Heart right ventricle (tissue), 16 donors: ENCODE results near the gene LRRC42. TPM values are rescaled to one million over a fixed set of nuclear protein-coding genes. Genes with fewer than 3 reads are reported as not detected.

Source experiments
- ATAC-seq, 8 donors: fragments of 200-7000 bp; cut with Tn5 transposase; one replicate each; pipeline ENCODE4 v1.9.1; 2020; ENCODE audit warnings: mild to moderate bottlenecking in 8 of 8, moderate library complexity in 8 of 8, moderate number of reproducible peaks in 1 of 8
- DNase-seq, 2 donors: peaks; one replicate each; pipeline ENCODE4 v3.0.0-alpha.2; 2020
- H3K27ac ChIP-seq, 10 donors: fragments of 200-600 bp; sonication (generic) in 2 of 10; one replicate each; pipeline versions ENCODE4 v1.5.0 to v1.8.0; 2020 to 2022; ENCODE audit warnings: mild to moderate bottlenecking in 3 of 10
- H3K27me3 ChIP-seq, 7 donors: fragments of 200-600 bp; one replicate each; pipeline ENCODE4 v1.8.0; 2021 to 2022; ENCODE audit warnings: mild to moderate bottlenecking in 2 of 7
- H3K36me3 ChIP-seq, 9 donors: fragments of 200-600 bp; sonication (generic) in 1 of 9; one replicate each; pipeline versions ENCODE4 v1.5.0 to v1.8.0; 2020 to 2022; ENCODE audit warnings: mild to moderate bottlenecking in 2 of 9
- H3K4me1 ChIP-seq, 9 donors: fragments of 200-600 bp; sonication (generic) in 1 of 9; one replicate each; pipeline versions ENCODE4 v1.5.0 to v1.8.0; 2020 to 2022; ENCODE audit warnings: mild to moderate bottlenecking in 4 of 9
- H3K4me3 ChIP-seq, 10 donors: fragments of 200-600 bp; sonication (generic) in 2 of 10; one replicate each; pipeline versions ENCODE4 v1.5.0 to v1.8.0; 2020 to 2022; ENCODE audit warnings: mild to moderate bottlenecking in 7 of 10, moderate library complexity in 2 of 10
- H3K9me3 ChIP-seq, 11 donors: fragments of 200-600 bp in 10 of 11; sonication (generic) in 2 of 11; one replicate each; pipeline versions ENCODE4 v1.5.0 to v1.8.0; 2013 to 2022; ENCODE audit warnings: mild to moderate bottlenecking in 2 of 11, control low read depth in 1 of 11, moderate library complexity in 1 of 11
- CTCF ChIP-seq, 9 donors: fragments of 200-600 bp; sonication (generic) in 2 of 9; IDR thresholded peaks; one replicate each; pipeline versions ENCODE4 v1.5.0 to v1.8.0; 2021 to 2022; ENCODE audit warnings: antibody characterized with exemption in 9 of 9, mild to moderate bottlenecking in 5 of 9, moderate library complexity in 1 of 9
- WGBS, 2 donors: extraction: QIAGEN DNeasy Blood & Tissue Kit; methylation state at CpG; one replicate each; pipeline ENCODE4 v1.1.7; 2013; ENCODE audit warnings: inconsistent platforms in 1 of 2; 5-methylcytosine and 5-hydroxymethylcytosine counted together
- intact Hi-C, 10 donors: fragments of 100-400 bp; cut with DNase I; formaldehyde crosslinking; loops; one replicate each; pipeline versions ENCODE4 v1.11.1 to v1.14.2; 2022
- polyA plus RNA-seq, 2 donors: library from polyadenylated mRNA; stranded (reverse); fragments of 200-250 nt; gene quantifications; one replicate each; pipeline ENCODE4 v1.2.3, GENCODE V29; 2013
- total RNA-seq, 10 donors: library from RNA; stranded (reverse); fragmentation: NEBNext Ultra II Directional in 3 of 10; extraction: Animal tissue kit (Norgen Biotek cat#: 25700) in 3 of 10; gene quantifications; one replicate each; pipeline versions ENCODE4 v1.2.1 to v1.2.4, GENCODE V29; 2021 to 2023
- donor health status: Arrhythmogenic right ventricular cardiomyopathy.
- donor health status: ischemic (EF 13 %, LVEDD 7.1; RV severe dilation, severe dysfunction).
- donor health status: healthy with polysubstance abuse.
- donor health status: DM: no; HTN: yes; CAD: no.
- donor health status: DM: no; HTN: no; CAD: no.
- donor health status: ischemic (EF 25% LVEDD 6.9; RV normal size, moderate dysfunction).
- donor health status: ischemic (EF 25% LVEDD 5.7; RV mildly dilated, moderate dysfunction).
- donor health status: healthy.
- donor health status: DM: yes; HTN: yes; CAD: no.
- donor health status: Ischemic cardiomyopathy.
- donor health status: ischemic (EF 35%, LVEDD 5.7; RV mildly dilated, moderate dysfunction).
- donor health status: nonischemic (EF 11% LVEDD 7.7; RV severe dilation, severe dysfunction).
- donor health status: DM: yes; HTN: yes; CAD: no.
- donor health status: PGD.
- donor health status: ischemic (EF 29% LVEDD 5.4; RV normal size, mild dysfunction).
- donor health status: nonischemic (EF 23%, LVEDD 6.1; RV moderate dilation, normal function).

LRRC42 gene
- total and polyA plus RNA-seq, 12 donors: 2.9 to 16.5 (median 13.9) TPM

GRCh38 chr1:53942127-53942957 lies 3.8 kb upstream of the LRRC42 start:
- H3K27me3 ChIP-seq: no peaks in the 10 kb centered on the region
- H3K36me3 ChIP-seq: peaks cover 0 to 20% (median 0%) of the 10 kb centered on the region in 9 donors
- DNase-seq (no peak), ATAC-seq (no peak)
- no peak for TF ChIP-seq CTCF (IDR thresholded peaks at IDR 0.05)
- 91 to 93% methylated on average over 7 of the region's 7 CpGs for WGBS, 2 donors
- H3K9me3 ChIP-seq: no peaks in the 10 kb centered on the region
- intact Hi-C loops: loop anchor here in 3 of 10 donors (5.0 to 10.0 kb wide), 3 partner anchors 50 to 112 kb away; partner anchors contain the start of genes TCEANC2 (in 2 of the 3), TMEM59 (in 2 of the 3) and DIO1 (in 1 of the 3)
- no peak overlapping the region for H3K27ac ChIP-seq
- peaks cover 0 to 50% (median 18%) of the 10 kb centered on the region in 9 donors for H3K4me1 ChIP-seq
- no peak overlapping the region for H3K4me3 ChIP-seq

GRCh38 chr1:53943090-53943489 lies 3.1 kb upstream of the LRRC42 start:
- WGBS, 2 donors: 95 to 96% methylated on average over 6 of the region's 6 CpGs
- intact Hi-C loops: loop anchor here in 3 of 10 donors (5.0 to 10.0 kb wide), 3 partner anchors 51 to 112 kb away; partner anchors contain the start of genes TCEANC2 (in 2 of the 3), TMEM59 (in 2 of the 3) and DIO1 (in 1 of the 3)
- H3K9me3 ChIP-seq: no peaks in the 10 kb centered on the region
- ATAC-seq (no peak), DNase-seq (no peak)
- peaks cover 0 to 14% (median 0%) of the 10 kb centered on the region in 9 donors for H3K36me3 ChIP-seq
- H3K4me1 ChIP-seq: peaks cover 0 to 55% (median 26%) of the 10 kb centered on the region in 9 donors
- H3K27me3 ChIP-seq: no peaks in the 10 kb centered on the region
- H3K27ac ChIP-seq: no peak overlapping the region
- no peak overlapping the region for H3K4me3 ChIP-seq
- no peak for TF ChIP-seq CTCF (IDR thresholded peaks at IDR 0.05)

GRCh38 chr1:53943490-53944043 lies 2.6 kb upstream of the LRRC42 start:
- intact Hi-C loops: loop anchor here in 4 of 10 donors (2.0 to 10.0 kb wide), 4 partner anchors 51 to 111 kb away; partner anchors contain the start of genes TCEANC2 (in 2 of the 4), TMEM59 (in 2 of the 4), YIPF1 (in 2 of the 4) and DIO1 (in 1 of the 4)
- peaks cover 0 to 10% (median 0%) of the 10 kb centered on the region in 9 donors for H3K36me3 ChIP-seq
- ATAC-seq: no peak
- H3K27ac ChIP-seq: no peak overlapping the region
- 93 to 96% methylated on average over 14 of the region's 14 CpGs for WGBS, 2 donors
- no peak for DNase-seq
- H3K9me3 ChIP-seq: no peaks in the 10 kb centered on the region
- no peak for TF ChIP-seq CTCF (IDR thresholded peaks at IDR 0.05)
- H3K4me3 ChIP-seq: no peak overlapping the region
- peaks cover 0 to 52% (median 27%) of the 10 kb centered on the region in 9 donors for H3K4me1 ChIP-seq
- H3K27me3 ChIP-seq: no peaks in the 10 kb centered on the region
